RWPE2 (cell line): ENCODE data around the gene ADAM12.

Source experiments
- ATAC-seq: fragments of 200-7000 bp; cut with Tn5 transposase; 3 replicates; pipeline ENCODE4 v1.9.1; 2021; ENCODE audit warnings: low read depth
- DNase-seq: peaks from one replicate; pipeline ENCODE4 v3.0.0-alpha.2; 2020; ENCODE audit warnings: low spot score
- H3K27ac ChIP-seq: fragments of 450-650 bp; 2 replicates; pipeline ENCODE4 v1.5.1; 2017; ENCODE audit warnings: mild to moderate bottlenecking; ENCODE audit not compliant: poor library complexity, severe bottlenecking
- H3K27me3 ChIP-seq: fragments of 250-450 bp; sonication (Bioruptor Pico); 2 replicates; pipeline ENCODE4 v1.5.1; 2021; ENCODE audit warnings: mild to moderate bottlenecking, moderate library complexity; ENCODE audit not compliant: insufficient read depth, poor library complexity, severe bottlenecking
- H3K36me3 ChIP-seq: fragments of 250-450 bp; sonication (Bioruptor Pico); 2 replicates; pipeline ENCODE4 v1.5.1; 2020; ENCODE audit warnings: low read depth, mild to moderate bottlenecking, moderate library complexity
- H3K4me1 ChIP-seq: fragments of 250-450 bp; sonication (Bioruptor Pico); 2 replicates; pipeline ENCODE4 v1.5.1; 2021; ENCODE audit warnings: mild to moderate bottlenecking, moderate library complexity; ENCODE audit not compliant: insufficient read depth, poor library complexity, severe bottlenecking
- H3K4me3 ChIP-seq: fragments of 250-450 bp; sonication (Bioruptor Pico); 2 replicates; pipeline ENCODE4 v1.5.1; 2021; ENCODE audit warnings: mild to moderate bottlenecking, moderate library complexity; ENCODE audit not compliant: severe bottlenecking
- H3K9me3 ChIP-seq: fragments of 250-450 bp; sonication (Bioruptor Pico); 2 replicates; pipeline ENCODE4 v1.5.1; 2021; ENCODE audit warnings: mild to moderate bottlenecking, moderate library complexity; ENCODE audit not compliant: severe bottlenecking
- CTCF ChIP-seq: fragments of 450-650 bp; IDR thresholded peaks from one replicate; pipeline ENCODE4 v1.5.1; 2017; ENCODE audit warnings: mild to moderate bottlenecking, moderate library complexity; ENCODE audit not compliant: poor library complexity, severe bottlenecking

The ADAM12 gene

GRCh38 chr10:126262233-126262838, 125.9 kb downstream of the ADAM12 start:
- no peak overlapping the region for H3K27ac ChIP-seq
- no peak overlapping the region for H3K4me3 ChIP-seq
- DNase-seq (no peak), ATAC-seq (no peak)
- H3K36me3 ChIP-seq, result no peaks in the 10 kb centered on the region
- no peak for TF ChIP-seq CTCF
- H3K4me1 ChIP-seq, result no peaks in the 10 kb centered on the region
- peaks cover 3% of the 10 kb centered on the region for H3K9me3 ChIP-seq
- H3K27me3 ChIP-seq, result no peaks in the 10 kb centered on the region

- Histone ChIP-seq H3K9me3 (no peaks in the 10 kb centered on the region), H3K4me3 (no peak overlapping the region), H3K27me3 (no peaks in the 10 kb centered on the region), H3K36me3 (no peaks in the 10 kb centered on the region), H3K4me1 (no peaks in the 10 kb centered on the region), H3K27ac (no peak overlapping the region)
- DNase-seq (no peak), ATAC-seq (no peak)
- TF ChIP-seq CTCF, result no peak
Observed at GRCh38 chr10:126259760-126260479, 128.4 kb downstream of the ADAM12 start.

GRCh38 chr10:126256864-126257263, 131.4 kb downstream of the ADAM12 start:
- Histone ChIP-seq H3K4me1 (peaks cover 15% of the 10 kb centered on the region), H3K27ac (no peak overlapping the region), H3K27me3 (no peaks in the 10 kb centered on the region), H3K9me3 (no peaks in the 10 kb centered on the region), H3K4me3 (no peak overlapping the region), H3K36me3 (no peaks in the 10 kb centered on the region)
- no peak for ATAC-seq
- TF ChIP-seq CTCF, result no peak
- no peak for DNase-seq

- TF ChIP-seq CTCF, result no peak
- Histone ChIP-seq H3K36me3 (no peaks in the 10 kb centered on the region), H3K27ac (no peak overlapping the region), H3K4me1 (peaks cover 15% of the 10 kb centered on the region), H3K4me3 (no peak overlapping the region), H3K9me3 (no peaks in the 10 kb centered on the region), H3K27me3 (no peaks in the 10 kb centered on the region)
- DNase-seq (no peak), ATAC-seq (no peak)
Observed at GRCh38 chr10:126255313-126255712, 133.0 kb downstream of the ADAM12 start.

GRCh38 chr10:126253611-126253998, 134.7 kb downstream of the ADAM12 start:
- TF ChIP-seq CTCF, result no peak
- Histone ChIP-seq H3K4me3 (no peak overlapping the region), H3K4me1 (peaks cover 15% of the 10 kb centered on the region), H3K27me3 (no peaks in the 10 kb centered on the region), H3K27ac (peak overlapping the region; percentile 81), H3K9me3 (no peaks in the 10 kb centered on the region), H3K36me3 (no peaks in the 10 kb centered on the region)
- ATAC-seq, result peak; percentile 94
- DNase-seq, result no peak
